IPS-NIHi11 (cell line): ENCODE results near the gene NHERF1.

Experiments
- DNase-seq: peaks from one replicate; pipeline ENCODE4 v3.0.0; 2012; ENCODE audit warnings: mixed read lengths, low spot score

Gene NHERF1

GRCh38 chr17:74748529-74749278 lies at the start of gene NHERF1:
TSS of gene NHERF1 (plus strand) at chr17:74748628. CDS start at chr17:74748847, 219 bp downstream.
- DNase-seq, result peak; percentile 99

- no peak for DNase-seq
Observed at GRCh38 chr17:74699236-74699635, 49.2 kb upstream of the NHERF1 start.

DNA sequence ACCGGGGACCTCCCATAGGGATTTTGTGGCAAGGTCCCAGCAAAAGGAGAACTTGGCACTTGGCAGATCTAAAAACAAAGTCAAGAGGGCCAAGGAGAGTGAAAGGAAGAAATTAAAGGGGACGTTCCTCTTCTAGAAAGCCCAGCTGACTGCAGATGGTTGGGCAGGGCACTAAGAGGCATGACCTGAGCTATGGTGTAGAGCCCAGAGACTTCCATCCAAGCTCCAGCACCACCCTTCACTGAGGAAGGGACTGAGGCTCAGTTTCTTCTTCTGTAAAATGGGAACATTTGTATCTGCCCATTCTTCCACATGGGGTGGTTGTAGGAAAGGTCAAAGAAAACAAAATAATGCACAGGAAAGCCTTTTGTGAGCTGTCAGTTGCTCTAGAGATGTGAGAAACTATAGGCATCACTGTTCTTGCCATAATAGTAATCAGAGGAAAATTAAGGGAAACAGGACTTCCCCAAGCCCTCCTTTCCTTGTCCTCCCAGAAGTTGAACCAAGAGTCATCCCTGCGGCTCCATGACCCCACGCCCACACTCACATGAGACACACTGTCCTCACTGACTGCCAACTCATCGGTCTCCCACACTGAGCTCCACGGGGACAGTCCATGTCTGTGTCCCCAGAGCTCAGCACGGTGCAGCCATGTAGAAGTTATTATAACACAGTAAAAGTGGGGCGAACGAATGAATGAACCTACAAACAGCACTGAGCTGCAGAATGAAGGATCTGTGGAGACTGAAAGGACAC lies 46.1 kb upstream of the NHERF1 start:
- DNase-seq, result no peak

DNA sequence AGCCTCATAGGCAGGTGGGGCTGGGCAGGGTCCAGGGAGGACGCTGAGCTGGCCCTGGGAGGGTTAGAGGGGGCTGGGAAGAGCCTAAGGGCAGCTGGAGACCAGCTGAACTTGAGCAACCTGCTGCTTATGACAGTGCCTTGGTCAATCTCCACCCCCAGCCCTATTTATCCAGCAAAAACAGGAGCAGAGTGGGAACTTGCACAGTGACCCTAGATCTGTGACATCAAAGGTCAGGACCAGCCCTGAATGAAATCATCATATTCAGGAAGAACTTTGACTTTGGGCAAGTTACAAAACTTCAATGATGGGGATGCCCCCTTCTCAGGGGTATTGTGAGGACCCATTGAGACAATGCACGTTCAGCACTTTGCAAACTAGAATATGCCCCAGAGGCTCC lies 45.1 kb upstream of the NHERF1 start:
- DNase-seq, result no peak

GRCh38 chr17:74704544-74704943 lies 43.9 kb upstream of the NHERF1 start:
- no peak for DNase-seq

DNA sequence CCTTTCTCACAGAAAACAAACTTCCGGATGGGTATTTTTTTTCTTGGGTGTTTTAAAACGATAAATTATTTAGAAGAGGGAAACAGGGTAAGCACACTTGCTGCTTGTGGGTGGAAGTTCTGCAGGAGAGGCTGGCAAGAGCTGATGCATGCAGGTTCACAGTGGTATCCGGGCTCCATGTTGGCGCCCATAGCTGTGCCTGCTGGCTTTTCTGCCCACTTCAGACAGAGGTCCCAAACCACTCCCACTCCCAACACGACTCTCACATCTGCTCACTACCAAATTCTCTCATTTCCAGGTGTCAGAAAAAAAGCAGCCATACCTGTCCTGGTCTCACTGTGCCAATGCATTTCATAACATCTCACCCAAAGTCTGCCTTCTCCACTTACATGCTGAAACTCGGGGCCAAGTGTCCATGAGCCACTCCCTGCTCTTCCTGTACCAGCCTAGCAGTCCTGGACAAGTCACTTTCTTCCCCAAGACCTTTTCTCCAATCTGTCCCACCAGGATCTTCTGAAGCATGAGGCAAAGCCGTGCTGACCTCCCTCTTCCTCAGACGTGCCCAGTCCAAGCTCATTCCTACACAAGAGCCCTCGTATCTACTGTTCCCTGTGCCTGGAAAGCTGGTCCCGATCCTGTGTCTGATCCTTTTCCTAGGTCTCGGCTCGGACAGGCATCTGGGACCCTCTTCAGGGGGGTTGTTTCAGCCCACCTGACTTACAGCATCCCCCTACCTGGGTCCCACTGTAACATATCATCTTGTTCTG lies 37.2 kb upstream of the NHERF1 start:
- DNase-seq, result no peak

DNA sequence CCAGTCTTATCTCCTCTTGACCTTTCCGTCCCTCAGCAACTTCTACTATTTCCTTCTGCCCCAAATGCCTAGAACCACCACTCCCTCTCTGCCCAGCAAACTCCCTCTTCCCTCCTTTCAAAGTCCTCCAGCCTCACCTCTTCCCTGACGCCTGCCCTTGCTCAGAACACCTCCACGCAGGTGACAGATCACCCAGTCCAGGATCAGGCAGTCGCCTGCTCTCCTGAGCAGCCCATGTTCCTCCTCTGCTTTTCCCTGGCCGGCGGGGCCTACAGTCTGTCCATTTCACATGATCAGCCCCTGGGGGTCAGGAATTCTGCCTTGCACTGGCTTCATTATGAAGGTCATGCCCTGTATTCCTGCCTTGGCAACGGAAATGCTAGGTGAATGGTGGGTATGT lies 36.1 kb upstream of the NHERF1 start:
- no peak for DNase-seq

GRCh38 chr17:74712756-74713155 lies 35.7 kb upstream of the NHERF1 start, which contains the start of gene CD300LF:
TSS of gene CD300LF (minus strand) at chr17:74712923. CDS start at chr17:74712866, 57 bp downstream.
- no peak for DNase-seq

GRCh38 chr17:74713171-74713755 lies 35.2 kb upstream of the NHERF1 start:
- no peak for DNase-seq

DNA sequence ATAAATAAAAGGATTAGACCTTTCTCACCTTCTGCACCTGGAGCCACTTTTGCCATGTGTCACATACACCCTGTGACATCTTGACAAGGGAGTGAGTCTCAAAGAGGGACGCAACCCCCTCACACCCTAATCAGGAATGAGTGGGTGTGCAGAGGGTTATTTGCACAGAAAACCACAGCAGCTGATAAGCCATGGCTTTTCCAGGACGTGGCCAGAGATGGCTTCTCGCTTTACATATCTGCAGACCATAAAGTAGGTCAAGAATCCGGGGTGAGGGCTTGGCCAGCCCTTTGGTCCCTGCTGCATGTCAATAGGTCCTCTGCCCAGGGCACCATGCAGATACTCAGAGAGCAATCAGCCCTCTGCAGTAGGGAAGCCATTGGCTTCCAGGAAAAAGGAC lies 33.3 kb upstream of the NHERF1 start:
- DNase-seq, result no peak

DNA sequence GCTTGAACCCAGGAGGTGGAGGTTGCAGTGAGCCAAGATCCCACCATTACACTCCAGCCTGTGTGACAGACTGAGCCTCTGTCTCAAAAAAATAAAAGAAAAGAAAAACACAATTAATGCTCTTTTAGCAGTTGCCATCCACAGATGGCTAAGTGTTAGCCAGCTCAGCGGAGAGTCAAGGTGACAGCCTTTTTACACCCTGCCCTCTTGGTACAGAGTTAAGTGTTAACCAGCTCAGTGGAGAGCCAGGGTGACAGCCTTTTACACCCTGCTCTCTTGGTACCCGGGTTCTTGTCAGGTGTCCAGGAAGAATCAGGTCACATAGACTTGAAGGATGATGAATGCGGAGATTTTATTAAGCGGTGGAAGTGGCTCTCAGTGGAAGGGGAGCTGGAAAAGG lies 27.9 kb upstream of the NHERF1 start:
- no peak for DNase-seq

DNA sequence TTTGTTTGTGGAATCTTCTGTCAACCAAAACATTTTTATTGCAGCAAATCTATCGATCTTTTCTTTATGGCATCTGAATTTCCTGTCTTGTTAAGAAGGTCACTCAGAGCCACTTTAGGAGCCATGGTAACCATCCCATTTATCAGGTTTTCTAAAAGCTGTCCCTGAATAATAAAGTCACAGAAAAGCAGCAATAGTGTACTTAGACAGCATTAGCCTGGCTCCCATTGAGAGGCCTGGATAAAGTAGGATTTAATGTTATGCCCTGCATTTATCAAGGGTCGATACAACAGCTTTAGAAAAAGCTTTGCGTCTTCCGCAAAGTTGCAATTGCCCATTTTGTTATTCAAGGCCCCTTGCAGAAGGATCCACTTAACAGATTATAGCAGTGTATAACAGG lies 25.6 kb upstream of the NHERF1 start:
- no peak for DNase-seq

DNA sequence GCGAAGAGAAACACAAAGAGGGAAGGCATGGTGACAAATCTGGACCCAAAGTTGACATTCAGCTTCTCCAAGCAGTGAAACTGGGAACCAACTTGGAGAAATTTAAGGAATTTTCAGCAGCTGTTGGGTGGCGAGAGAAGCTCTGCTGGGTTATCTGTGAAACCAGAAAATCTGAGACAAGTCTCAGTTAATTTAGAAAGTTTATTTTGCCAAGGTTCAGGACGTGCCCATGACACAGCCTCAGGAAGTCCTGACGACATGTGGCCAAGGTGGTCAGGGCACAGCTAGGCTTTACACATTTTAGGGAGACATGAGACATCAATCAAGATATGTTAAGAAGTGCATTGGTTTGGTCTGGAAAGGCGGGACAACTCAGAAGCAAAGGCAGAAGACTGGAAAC lies 24.5 kb upstream of the NHERF1 start:
- no peak for DNase-seq

DNA sequence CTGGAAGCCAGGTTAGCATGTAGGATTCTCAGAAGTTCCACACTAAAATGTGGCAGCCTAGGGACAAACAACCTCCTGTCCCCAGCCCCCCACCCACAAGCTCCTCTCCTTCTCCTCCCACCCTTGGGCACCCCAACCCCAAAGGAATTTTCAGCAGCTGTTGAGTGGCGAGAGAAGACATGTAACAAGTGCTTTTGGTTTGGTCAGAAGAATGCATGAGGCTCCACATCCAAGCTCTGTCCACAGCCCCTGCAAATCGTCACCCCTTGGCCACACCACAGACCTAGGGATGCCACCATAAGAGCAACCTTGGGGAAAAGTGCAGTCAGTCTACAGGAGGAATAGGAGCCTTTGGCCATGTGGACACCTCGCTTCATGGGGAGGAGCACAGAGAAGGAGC lies 23.3 kb upstream of the NHERF1 start:
- no peak for DNase-seq

- no peak for DNase-seq
Observed at GRCh38 chr17:74728033-74728701, 20.3 kb upstream of the NHERF1 start.

GRCh38 chr17:74728702-74729075 lies 19.7 kb upstream of the NHERF1 start:
- DNase-seq, result no peak

DNA sequence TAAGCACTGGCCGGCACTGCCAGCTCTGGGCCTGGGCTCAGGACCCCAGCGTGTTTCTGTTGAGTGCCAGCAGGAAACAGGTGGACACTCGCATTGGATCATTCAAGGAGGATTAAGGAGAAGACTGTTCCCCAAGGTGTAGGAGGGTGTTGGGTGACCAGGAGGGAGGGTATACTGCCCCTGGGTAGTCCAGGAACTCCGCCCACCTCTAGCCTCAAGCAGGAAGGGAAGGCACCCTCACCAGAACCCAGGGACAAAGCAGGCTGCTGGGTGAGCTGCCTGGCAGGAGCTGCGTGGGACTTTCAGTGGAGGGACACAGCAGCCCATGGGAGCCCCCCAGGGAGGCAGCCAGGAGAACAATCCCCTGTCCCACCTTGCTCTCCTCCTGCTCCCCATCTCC lies 19.1 kb upstream of the NHERF1 start:
- no peak for DNase-seq

DNA sequence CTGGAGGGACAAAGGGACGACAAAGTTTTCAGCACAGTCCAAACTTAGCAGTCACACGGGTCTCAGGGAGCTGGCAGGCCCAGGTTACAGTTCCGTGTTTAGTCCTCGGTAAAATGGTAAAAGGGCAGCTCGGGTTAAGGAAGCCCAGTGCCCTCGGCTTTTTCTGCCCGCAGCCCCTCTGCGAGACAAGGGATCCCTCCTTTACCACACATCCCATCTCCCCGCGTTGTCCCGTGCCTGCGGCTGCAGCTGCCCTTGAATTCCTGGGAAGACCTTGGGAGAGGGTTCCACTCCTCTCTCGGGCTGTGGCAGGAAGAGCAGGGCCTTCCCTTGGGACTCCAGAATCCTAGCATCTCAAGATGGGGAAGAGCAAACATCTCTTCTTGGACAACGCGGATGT lies 18.6 kb upstream of the NHERF1 start:
- no peak for DNase-seq

GRCh38 chr17:74730491-74731346 lies 17.7 kb upstream of the NHERF1 start:
- DNase-seq, result no peak

- no peak for DNase-seq
Observed at GRCh38 chr17:74731347-74731605, 17.2 kb upstream of the NHERF1 start.
